Osteoblast (primary cell): ENCODE measurements around the gene CNPY2. TPM values are rescaled to one million over a fixed set of nuclear protein-coding genes. Genes with fewer than 3 reads are reported as not detected.

ENCODE experiments used
- DNase-seq: peaks from one replicate; pipeline ENCODE4 v3.0.0; 2011; ENCODE audit warnings: low spot score, mixed read lengths; ENCODE audit not compliant: insufficient read length; ENCODE audit errors: missing footprints
- H2AFZ ChIP-seq: 2 replicates; pipeline ENCODE4 v1.6.0; 2011; ENCODE audit warnings: mild to moderate bottlenecking, low read length
- H3K27ac ChIP-seq: 2 replicates; pipeline ENCODE4 v1.5.1; 2011; ENCODE audit warnings: mild to moderate bottlenecking, low read depth, low read length, moderate library complexity
- H3K27me3 ChIP-seq: 2 replicates; pipeline ENCODE4 v1.6.0; 2012; ENCODE audit warnings: mild to moderate bottlenecking, control low read depth, inconsistent platforms, low read length, moderate library complexity; ENCODE audit not compliant: insufficient read depth
- H3K36me3 ChIP-seq: 2 replicates; pipeline ENCODE4 v1.5.1; 2011; ENCODE audit warnings: mild to moderate bottlenecking, low read length, control low read depth, moderate library complexity; ENCODE audit not compliant: insufficient read depth
- H3K4me1 ChIP-seq: 2 replicates; pipeline ENCODE4 v1.5.1; 2011; ENCODE audit warnings: mild to moderate bottlenecking, low read length, control low read depth, moderate library complexity; ENCODE audit not compliant: insufficient read depth
- H3K4me2 ChIP-seq: 2 replicates; pipeline ENCODE4 v1.6.0; 2011; ENCODE audit warnings: mild to moderate bottlenecking, low read length; ENCODE audit not compliant: insufficient read depth
- H3K4me3 ChIP-seq: fragments of 200-600 bp; sonication (generic); 3 replicates; pipeline ENCODE4 v1.5.1; 2012; ENCODE audit warnings: mild to moderate bottlenecking, low read length, inconsistent platforms; ENCODE audit not compliant: insufficient read depth
- H3K79me2 ChIP-seq: 2 replicates; pipeline ENCODE4 v1.6.0; 2012; ENCODE audit warnings: mild to moderate bottlenecking, low read length, control low read depth, inconsistent platforms; ENCODE audit not compliant: insufficient read depth
- H3K9me3 ChIP-seq: 2 replicates; pipeline ENCODE4 v1.5.1; 2011; ENCODE audit warnings: low read depth, low read length, control low read depth
- H4K20me1 ChIP-seq: 2 replicates; pipeline ENCODE4 v1.6.0; 2012; ENCODE audit warnings: mild to moderate bottlenecking, low read length, control low read depth; ENCODE audit not compliant: insufficient read depth
- CTCF ChIP-seq: IDR thresholded peaks from 2 replicates; pipeline ENCODE4 v1.5.1; 2011; ENCODE audit warnings: mild to moderate bottlenecking, low read depth, low read length, moderate library complexity; ENCODE audit errors: extremely low read depth
- small RNA-seq: library from RNA; depleted of rRNA; stranded (forward); fragments of <200 nt; gene quantifications from one replicate; pipeline ENCODE3, GENCODE V24; 2012
- total RNA-seq: library from RNA; depleted of rRNA; stranded (reverse); fragments of >200 nt; gene quantifications from 2 replicates; pipeline ENCODE4 v1.2.3, GENCODE V29; 2012

The CNPY2 gene
- total RNA-seq, 1 donor, result 82.5 TPM

GRCh38 chr12:56261503-56262232, 54.1 kb downstream of the CNPY2 start:
- Histone ChIP-seq H3K4me3 (no peak overlapping the region), H3K27ac (peak overlapping the region; percentile 45), H3K27me3 (no peaks in the 10 kb centered on the region), H3K36me3 (peaks cover 1% of the 10 kb centered on the region), H3K4me2 (peak overlapping the region; percentile 57), H3K9me3 (no peaks in the 10 kb centered on the region), H2AFZ (peak overlapping the region; percentile 28), H3K79me2 (peaks cover 15% of the 10 kb centered on the region), H3K4me1 (peaks cover 32% of the 10 kb centered on the region), H4K20me1 (peaks cover 11% of the 10 kb centered on the region)
- TF ChIP-seq CTCF, result no peak
- peak; percentile 96 for DNase-seq

- Histone ChIP-seq H3K4me2 (no peak overlapping the region), H3K27ac (no peak overlapping the region)
- TF ChIP-seq CTCF, result no peak
Measured at GRCh38 chr12:56260921-56261320, 54.9 kb downstream of the CNPY2 start.

GRCh38 chr12:56260380-56260779, 55.4 kb downstream of the CNPY2 start:
- peaks cover 14% of the 10 kb centered on the region for H3K36me3 ChIP-seq
- H2AFZ ChIP-seq, result no peak overlapping the region
- peak; percentile 74 for DNase-seq

More at GRCh38 chr12:56260921-56261320, 54.9 kb downstream of the CNPY2 start:
- Histone ChIP-seq H2AFZ (no peak overlapping the region), H3K36me3 (peaks cover 9% of the 10 kb centered on the region), H3K4me3 (no peak overlapping the region), H3K4me1 (peaks cover 33% of the 10 kb centered on the region), H3K27me3 (no peaks in the 10 kb centered on the region), H3K9me3 (no peaks in the 10 kb centered on the region), H4K20me1 (peaks cover 19% of the 10 kb centered on the region), H3K79me2 (peaks cover 22% of the 10 kb centered on the region)
- peak; percentile 6 for DNase-seq

More at GRCh38 chr12:56260380-56260779, 55.4 kb downstream of the CNPY2 start:
- no peaks in the 10 kb centered on the region for H3K27me3 ChIP-seq
- H3K4me2 ChIP-seq, result no peak overlapping the region
- no peak overlapping the region for H3K27ac ChIP-seq
- no peak for TF ChIP-seq CTCF
- peaks cover 28% of the 10 kb centered on the region for H3K79me2 ChIP-seq
- H3K9me3 ChIP-seq, result no peaks in the 10 kb centered on the region
- peaks cover 37% of the 10 kb centered on the region for H3K4me1 ChIP-seq
- no peak overlapping the region for H3K4me3 ChIP-seq
- peaks cover 24% of the 10 kb centered on the region for H4K20me1 ChIP-seq

Small RNA genes within 50 kb of the gene (small RNA-seq; reads per million reads assigned to genes)
- not detected for gene RNU7-40P

Other genes with a start within 250 kb of the CNPY2 start
- 1.1 and 2.4 TPM in 2 replicates for gene ERBB3, start 235.8 kb downstream of the CNPY2 start, total RNA-seq
- 99.0 and 115 TPM in 2 replicates for gene PA2G4, start 211.4 kb downstream of the CNPY2 start, total RNA-seq
- 1,930 and 2,844 TPM in 2 replicates for gene RPL41, start 199.4 kb downstream of the CNPY2 start, total RNA-seq
- 9.0 and 10.6 TPM in 2 replicates for gene ZC3H10, start 197.7 kb downstream of the CNPY2 start, total RNA-seq
- 239 and 304 TPM in 2 replicates for gene ESYT1, start 187.7 kb downstream of the CNPY2 start, total RNA-seq
- 49.8 and 53.9 TPM in 2 replicates for gene MYL6B, start 163.4 kb downstream of the CNPY2 start, total RNA-seq
- gene MYL6, start 157.6 kb downstream of the CNPY2 start, total RNA-seq, result 848 and 873 TPM in 2 replicates
- 65.9 and 70.4 TPM in 2 replicates for gene SMARCC2, start 126.5 kb downstream of the CNPY2 start, total RNA-seq
- gene RNF41, start 94.1 kb downstream of the CNPY2 start, total RNA-seq, result 155 and 159 TPM in 2 replicates
- gene NABP2, start 91.6 kb downstream of the CNPY2 start, total RNA-seq, result 26.8 and 27.4 TPM in 2 replicates
- not detected in 2 replicates for gene SLC39A5, start 85.9 kb downstream of the CNPY2 start, total RNA-seq
- 17.7 and 18.8 TPM in 2 replicates for gene ANKRD52, start 57.6 kb downstream of the CNPY2 start, total RNA-seq
- gene COQ10A, start 49.0 kb downstream of the CNPY2 start, total RNA-seq, result 10.1 and 14.4 TPM in 2 replicates
- gene CS, start 15.7 kb downstream of the CNPY2 start, total RNA-seq, result 106 and 114 TPM in 2 replicates
- 10.5 and 19.2 TPM in 2 replicates for gene PAN2, start 18.0 kb upstream of the CNPY2 start, total RNA-seq
- gene IL23A, start 22.9 kb upstream of the CNPY2 start, total RNA-seq, result not detected in 2 replicates
- 567 and 652 TPM in 2 replicates for gene STAT2, start 44.1 kb upstream of the CNPY2 start, total RNA-seq
- not detected in 2 replicates for gene APOF, start 46.9 kb upstream of the CNPY2 start, total RNA-seq
- gene TIMELESS, start 133.4 kb upstream of the CNPY2 start, total RNA-seq, result 4.1 and 4.7 TPM in 2 replicates
- not detected in 2 replicates for gene MIP, start 138.7 kb upstream of the CNPY2 start, total RNA-seq
- 2.5 and 2.7 TPM in 2 replicates for gene SPRYD4, start 152.6 kb upstream of the CNPY2 start, total RNA-seq
- gene GLS2, start 172.2 kb upstream of the CNPY2 start, total RNA-seq, result 0.36 TPM in 1 of 2 replicates, not detected in the other
- 24.2 and 26.2 TPM in 2 replicates for gene RBMS2, start 205.8 kb upstream of the CNPY2 start, total RNA-seq